CD4-positive, CD25-positive, alpha-beta regulatory T cell (primary cell): ENCODE data around the gene NANOS2. TPM values are rescaled to one million over a fixed set of nuclear protein-coding genes. Genes with fewer than 3 reads are reported as not detected.

Experiments used
- ATAC-seq, 2 donors: fragments of 150-1000 bp; cut with Tn5 transposase; one replicate each; pipeline ENCODE4 v1.10.0; 2021; ENCODE audit warnings: low read depth in 2 of 2, moderate number of reproducible peaks in 2 of 2, moderate library complexity in 1 of 2
- DNase-seq, 3 donors: peaks; one replicate each; pipeline versions ENCODE4 v3.0.0 to v3.0.0-alpha.2; 2012 to 2022; ENCODE audit warnings: mixed read lengths in 1 of 3
- H3K27ac ChIP-seq: one replicate; pipeline ENCODE4 v1.7.0; 2013; ENCODE audit warnings: mild to moderate bottlenecking, low read length; ENCODE audit not compliant: insufficient read depth, poor library complexity, severe bottlenecking
- H3K27me3 ChIP-seq: one replicate; pipeline ENCODE4 v1.7.0; 2013; ENCODE audit warnings: low read length; ENCODE audit not compliant: control insufficient read depth, insufficient read depth
- H3K36me3 ChIP-seq: one replicate; pipeline ENCODE4 v1.7.0; 2013; ENCODE audit warnings: mild to moderate bottlenecking, low read length, moderate library complexity; ENCODE audit not compliant: control insufficient read depth, insufficient read depth
- H3K4me1 ChIP-seq: 2 replicates; pipeline ENCODE4 v1.7.0; 2013; ENCODE audit warnings: mild to moderate bottlenecking, low read length; ENCODE audit not compliant: insufficient read depth, control insufficient read depth, poor library complexity, severe bottlenecking
- H3K4me3 ChIP-seq: one replicate; pipeline ENCODE4 v1.7.0; 2013; ENCODE audit warnings: low read depth, mild to moderate bottlenecking, low read length, moderate library complexity
- H3K9me3 ChIP-seq, 2 experiments: 1 replicate in 1 of 2; 2 replicates in 1 of 2; pipeline ENCODE4 v1.7.0; 2013; ENCODE audit warnings: low read length in 2 of 2, mild to moderate bottlenecking in 1 of 2, moderate library complexity in 1 of 2; ENCODE audit not compliant: control insufficient read depth in 2 of 2
- H3K27ac Mint-ChIP-seq, 3 donors: one replicate each; pipeline ENCODE4 v1.8.0; 2020 to 2022; ENCODE audit warnings: mild to moderate bottlenecking in 3 of 3, mixed read lengths in 3 of 3, moderate library complexity in 2 of 3
- H3K27me3 Mint-ChIP-seq: one replicate; pipeline ENCODE4 v1.8.0; 2022; ENCODE audit warnings: mild to moderate bottlenecking, mixed read lengths
- H3K36me3 Mint-ChIP-seq: one replicate; pipeline ENCODE4 v1.8.0; 2020; ENCODE audit warnings: mixed read lengths
- H3K4me1 Mint-ChIP-seq, 4 donors: one replicate each; pipeline ENCODE4 v1.8.0; 2020 to 2022; ENCODE audit warnings: mixed read lengths in 4 of 4, mild to moderate bottlenecking in 1 of 4
- H3K4me3 Mint-ChIP-seq, 4 donors: one replicate each; pipeline ENCODE4 v1.8.0; 2020 to 2022; ENCODE audit warnings: mild to moderate bottlenecking in 4 of 4, mixed read lengths in 4 of 4, moderate library complexity in 3 of 4
- H3K9me3 Mint-ChIP-seq, 7 donors: one replicate each; pipeline ENCODE4 v1.8.0; 2020 to 2022; ENCODE audit warnings: mixed read lengths in 7 of 7, mild to moderate bottlenecking in 3 of 7, moderate library complexity in 2 of 7
- polyA plus RNA-seq, 4 donors: library from polyadenylated mRNA; unstranded; fragments of 300-500 nt; fragmentation: Illumina TruSeq; gene quantifications; one replicate each; pipeline ENCODE4 v1.2.3, GENCODE V29; 2021
- total RNA-seq: library from RNA; stranded (reverse); gene quantifications from one replicate; pipeline ENCODE4 v1.2.3, GENCODE V29; 2022

Gene NANOS2
- total and polyA plus RNA-seq, 5 donors from 2014 or later, result not detected

DNA sequence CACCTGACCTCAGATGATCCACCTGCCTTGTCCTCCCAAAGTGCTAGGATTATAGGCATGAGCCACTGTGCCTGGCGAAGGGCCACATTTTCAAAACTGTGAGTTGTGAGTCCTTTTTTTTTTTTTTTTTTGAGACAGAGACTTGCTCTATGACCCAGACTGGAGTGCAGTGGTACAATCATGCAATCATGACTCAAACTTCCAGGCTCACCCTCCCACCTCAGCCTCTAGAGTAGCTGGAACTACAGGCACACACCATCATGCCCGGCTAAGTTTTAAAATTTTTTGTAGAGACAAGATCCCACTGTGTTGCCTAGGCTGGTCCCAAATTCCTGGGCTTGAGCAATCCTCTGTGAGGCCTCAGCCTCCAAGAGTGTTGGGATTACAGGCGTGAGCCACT lies 8.4 kb downstream of the NANOS2 start:
- peaks cover 0 to 4% (median 0%) of the 10 kb centered on the region in 7 donors for H3K9me3 Mint-ChIP-seq
- Histone ChIP-seq H3K27ac (no peak overlapping the region), H3K36me3 (no peaks in the 10 kb centered on the region), H3K4me1 (peaks cover 17% of the 10 kb centered on the region), H3K9me3 (no peaks in the 10 kb centered on the region), H3K4me3 (no peak overlapping the region), H3K27me3 (no peaks in the 10 kb centered on the region)
- DNase-seq (no peak), ATAC-seq (no peak)
- peaks cover 0 to 14% (median 3%) of the 10 kb centered on the region in 4 donors for H3K4me1 Mint-ChIP-seq
- no peaks in the 10 kb centered on the region for H3K36me3 Mint-ChIP-seq
- H3K27ac Mint-ChIP-seq, result no peak overlapping the region
- H3K4me3 Mint-ChIP-seq, result peak overlapping the region in 1 of 4 donors; percentile 44
- H3K27me3 Mint-ChIP-seq, result peaks cover 16% of the 10 kb centered on the region

- peaks cover 27% of the 10 kb centered on the region for H3K4me1 ChIP-seq
- Mint-ChIP-seq H3K4me3 (no peak overlapping the region), H3K36me3 (peaks cover 3% of the 10 kb centered on the region), H3K27ac (no peak overlapping the region), H3K4me1 (peaks cover 0 to 24% (median 12%) of the 10 kb centered on the region in 4 donors), H3K27me3 (peaks cover 14% of the 10 kb centered on the region), H3K9me3 (peaks cover 0 to 4% (median 0%) of the 10 kb centered on the region in 7 donors)
- DNase-seq (no peak), ATAC-seq (no peak)
- H3K27ac ChIP-seq, result no peak overlapping the region
- no peaks in the 10 kb centered on the region for H3K9me3 ChIP-seq
- H3K27me3 ChIP-seq, result no peaks in the 10 kb centered on the region
- peaks cover 4% of the 10 kb centered on the region for H3K36me3 ChIP-seq
- no peak overlapping the region for H3K4me3 ChIP-seq
Measured at GRCh38 chr19:45905011-45905410, 9.6 kb downstream of the NANOS2 start.

GRCh38 chr19:45902651-45903625 lies 11.6 kb downstream of the NANOS2 start:
- DNase-seq (peak; percentile 97 to 100 (median 99)), ATAC-seq (peak; percentile 79 to 80)
- Histone ChIP-seq H3K27ac (peak overlapping the region; percentile 85), H3K36me3 (peaks cover 10% of the 10 kb centered on the region), H3K4me3 (peak overlapping the region; percentile 68), H3K9me3 (no peaks in the 10 kb centered on the region), H3K4me1 (peaks cover 27% of the 10 kb centered on the region), H3K27me3 (no peaks in the 10 kb centered on the region)
- H3K27me3 Mint-ChIP-seq, result peaks cover 11% of the 10 kb centered on the region
- H3K36me3 Mint-ChIP-seq, result peaks cover 10% of the 10 kb centered on the region
- peaks cover 0 to 34% (median 16%) of the 10 kb centered on the region in 4 donors for H3K4me1 Mint-ChIP-seq
- H3K4me3 Mint-ChIP-seq, result peak overlapping the region; percentile 93 to 97 (median 96)
- peaks cover 0 to 4% (median 0%) of the 10 kb centered on the region in 7 donors for H3K9me3 Mint-ChIP-seq
- H3K27ac Mint-ChIP-seq, result peak overlapping the region; percentile 77 to 93 (median 89)

- DNase-seq (peak in 1 of 3 donors; percentile 17), ATAC-seq (no peak)
- H3K4me1 ChIP-seq, result peaks cover 27% of the 10 kb centered on the region
- peak within 1 kb of the TSS; percentile 79 for H3K4me3 ChIP-seq
- H3K4me3 Mint-ChIP-seq, result peak within 1 kb of the TSS; percentile 93 to 97 (median 96)
- peaks cover 10% of the 10 kb centered on the region for H3K36me3 Mint-ChIP-seq
- H3K27ac ChIP-seq, result peak within 1 kb of the TSS; percentile 85
- peaks cover 0 to 4% (median 0%) of the 10 kb centered on the region in 7 donors for H3K9me3 Mint-ChIP-seq
- peak within 1 kb of the TSS; percentile 88 to 94 (median 93) for H3K27ac Mint-ChIP-seq
- no peaks in the 10 kb centered on the region for H3K27me3 ChIP-seq
- no peaks in the 10 kb centered on the region for H3K9me3 ChIP-seq
- H3K36me3 ChIP-seq, result peaks cover 10% of the 10 kb centered on the region
- peaks cover 11% of the 10 kb centered on the region for H3K27me3 Mint-ChIP-seq
- H3K4me1 Mint-ChIP-seq, result peaks cover 0 to 34% (median 16%) of the 10 kb centered on the region in 4 donors
Measured at GRCh38 chr19:45901912-45902650, 12.5 kb downstream of the NANOS2 start, which contains the start of gene MYPOP. Gene MYPOP, minus strand, starts transcription at chr19:45902613. Its CDS starts 840 bp downstream, at chr19:45901773.

DNA sequence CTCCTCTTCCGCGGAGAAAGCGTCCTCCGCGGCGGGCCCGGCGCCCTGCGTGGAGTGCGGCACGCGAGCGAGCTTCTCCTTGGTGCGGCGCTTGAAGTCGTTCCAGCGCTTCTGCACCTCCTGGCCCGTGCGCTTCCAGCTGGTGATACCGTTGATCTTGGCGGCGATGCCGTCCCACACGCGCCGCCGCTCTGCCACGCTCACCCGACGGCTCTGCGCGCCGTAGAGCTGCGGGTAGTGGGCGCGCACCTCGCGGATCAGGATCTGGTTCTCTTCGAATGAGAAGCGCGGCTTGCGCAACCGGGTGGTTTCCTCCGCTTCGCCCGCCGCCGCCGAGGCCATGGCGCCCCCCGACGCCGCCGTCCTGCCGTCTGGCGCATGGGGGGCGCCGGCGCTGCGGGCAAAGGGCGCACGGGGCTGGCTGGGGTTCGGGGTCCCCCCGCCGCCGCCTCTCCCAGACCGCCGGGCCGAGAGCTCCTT lies 13.1 kb downstream of the NANOS2 start:
- H3K4me3 ChIP-seq, result no peak overlapping the region
- Mint-ChIP-seq H3K4me1 (peaks cover 0 to 34% (median 16%) of the 10 kb centered on the region in 4 donors), H3K36me3 (peaks cover 10% of the 10 kb centered on the region), H3K9me3 (peaks cover 0 to 4% (median 0%) of the 10 kb centered on the region in 7 donors), H3K4me3 (peak overlapping the region in 3 of 4 donors; percentile 61 to 96 (median 63)), H3K27ac (peak overlapping the region in 1 of 3 donors; percentile 93), H3K27me3 (peaks cover 6% of the 10 kb centered on the region)
- H3K27me3 ChIP-seq, result no peaks in the 10 kb centered on the region
- no peak for ATAC-seq
- DNase-seq, result peak in 1 of 3 donors; percentile 41
- H3K4me1 ChIP-seq, result peaks cover 27% of the 10 kb centered on the region
- peaks cover 10% of the 10 kb centered on the region for H3K36me3 ChIP-seq
- no peaks in the 10 kb centered on the region for H3K9me3 ChIP-seq
- no peak overlapping the region for H3K27ac ChIP-seq

DNA sequence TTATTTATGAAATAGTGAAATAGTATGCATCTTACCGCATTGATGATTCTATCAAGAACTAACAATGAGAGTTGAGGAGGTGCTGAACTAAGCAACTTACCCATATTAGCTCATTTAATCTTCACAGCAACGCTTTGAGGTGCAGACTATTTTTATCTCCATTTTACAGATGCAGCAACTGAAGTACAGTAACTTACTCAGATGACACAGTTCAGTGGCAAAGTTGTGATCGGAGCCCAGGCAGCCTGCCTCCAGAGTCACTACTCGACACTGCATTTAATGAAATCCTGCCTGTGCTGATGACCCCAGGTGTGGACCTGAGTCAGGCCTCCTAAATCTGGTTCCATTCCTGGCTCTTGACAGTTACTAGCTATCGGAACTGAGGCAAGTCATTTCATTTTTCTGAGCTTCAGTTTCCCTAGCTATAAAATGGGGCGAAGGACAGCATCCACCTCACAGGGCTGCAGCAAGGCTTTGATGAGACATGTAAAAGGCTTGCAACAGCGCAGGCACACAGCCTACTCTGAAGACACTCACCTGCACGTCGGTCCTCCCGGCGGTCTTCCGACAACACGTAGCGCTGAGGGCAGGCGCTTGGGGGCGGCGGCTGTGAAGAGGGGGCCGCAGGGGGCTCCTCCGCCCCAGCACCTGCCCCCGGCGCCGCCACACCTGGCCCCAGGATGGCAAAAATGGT lies 13.7 kb downstream of the NANOS2 start:
- peak overlapping the region; percentile 62 to 75 (median 70) for H3K4me3 Mint-ChIP-seq
- Histone ChIP-seq H3K9me3 (no peaks in the 10 kb centered on the region), H3K36me3 (peaks cover 10% of the 10 kb centered on the region), H3K27ac (no peak overlapping the region), H3K4me1 (peaks cover 27% of the 10 kb centered on the region), H3K27me3 (no peaks in the 10 kb centered on the region), H3K4me3 (peak overlapping the region; percentile 18)
- H3K36me3 Mint-ChIP-seq, result peaks cover 10% of the 10 kb centered on the region
- ATAC-seq, result no peak
- no peak overlapping the region for H3K27ac Mint-ChIP-seq
- DNase-seq, result no peak
- peaks cover 0 to 34% (median 16%) of the 10 kb centered on the region in 4 donors for H3K4me1 Mint-ChIP-seq
- H3K9me3 Mint-ChIP-seq, result peaks cover 0 to 3% (median 0%) of the 10 kb centered on the region in 7 donors
- H3K27me3 Mint-ChIP-seq, result peaks cover 4% of the 10 kb centered on the region
